ENCODE results near the gene MRM2. TPM values are rescaled to one million over a fixed set of nuclear protein-coding genes. Genes with fewer than 3 reads are reported as not detected.
A peak's percentile ranks its signal among the peaks of the same experiment; 100 is the strongest.

MRM2 gene
- total and polyA plus RNA-seq, 10 of the 15 experiments (the other 5 are each of a cell fraction or from before 2014, with no cell fraction given): 43.2 to 128 (median 71.4) TPM

- no peak overlapping the region for H3K27ac ChIP-seq (ENCODE audit: control insufficient read depth, insufficient read depth)
- no peak overlapping the region; the same call in 1 of the 2 replicates for H3K9ac ChIP-seq (ENCODE audit: control insufficient read depth, insufficient read depth, low read length)
- in situ Hi-C loops (cut with MboI) (no loop called here), intact Hi-C loops (cut with micrococcal nuclease; ENCODE audit: unreplicated experiment) (loop anchor here (10.0 kb wide), 1 partner anchor 388 kb away; no protein-coding TSS in a partner anchor)
- DNase-seq (ENCODE audit: low read depth, low spot score): no peak
- no peak overlapping the region for H3K4me3 ChIP-seq
- ATAC-seq: no peak
- H3K27me3 ChIP-seq (replicated peaks in 1 of 2; ENCODE audit: control insufficient read depth in 2 of 2, insufficient read depth in 2 of 2, low read length in 1 of 2): no peaks in the 10 kb centered on the region
- RAD21 ChIA-PET (ENCODE audit: unreplicated experiment): interaction anchor here (0.6 to 1.3 kb wide), 5 partner anchors 8 to 146 kb away, joined by 3 to 4 read pairs (median 4); no protein-coding TSS in a partner anchor
- peaks cover 10 to 28% of the 10 kb centered on the region in 2 experiments for H3K36me3 ChIP-seq (ENCODE audit: control insufficient read depth in 2 of 2, insufficient read depth in 2 of 2, low read length in 1 of 2)
- WGBS (ENCODE audit: insufficient coverage, insufficient replicate concordance, low lambda C conversion rate, missing lambda C conversion rate): 83% methylated on average over 20 of the region's 20 CpGs
- no peak overlapping the region for H2AFZ ChIP-seq (ENCODE audit: control insufficient read depth, low read depth, low read length)
- no TSS peak for BruUV-seq (replicated peaks)
- POLR2A ChIA-PET: interaction anchor here (0.6 kb wide), 2 partner anchors 133 to 858 kb away, joined by 4 to 5 read pairs; no protein-coding TSS in a partner anchor
- no peaks in the 10 kb centered on the region for H3K9me3 ChIP-seq (replicated peaks; ENCODE audit: control insufficient read depth, insufficient read depth, low read length)
- peaks cover 9% of the 10 kb centered on the region for H3K4me1 ChIP-seq (ENCODE audit: control insufficient read depth, insufficient read depth, low read length)
- H3K79me2 ChIP-seq (ENCODE audit: control insufficient read depth, insufficient read depth, low read length): no peaks in the 10 kb centered on the region
- H3K4me2 ChIP-seq (ENCODE audit: control insufficient read depth, insufficient read depth): peak overlapping the region; percentile 30; the same call in 1 of the 2 replicates
- TF ChIP-seq, protein P1, sequence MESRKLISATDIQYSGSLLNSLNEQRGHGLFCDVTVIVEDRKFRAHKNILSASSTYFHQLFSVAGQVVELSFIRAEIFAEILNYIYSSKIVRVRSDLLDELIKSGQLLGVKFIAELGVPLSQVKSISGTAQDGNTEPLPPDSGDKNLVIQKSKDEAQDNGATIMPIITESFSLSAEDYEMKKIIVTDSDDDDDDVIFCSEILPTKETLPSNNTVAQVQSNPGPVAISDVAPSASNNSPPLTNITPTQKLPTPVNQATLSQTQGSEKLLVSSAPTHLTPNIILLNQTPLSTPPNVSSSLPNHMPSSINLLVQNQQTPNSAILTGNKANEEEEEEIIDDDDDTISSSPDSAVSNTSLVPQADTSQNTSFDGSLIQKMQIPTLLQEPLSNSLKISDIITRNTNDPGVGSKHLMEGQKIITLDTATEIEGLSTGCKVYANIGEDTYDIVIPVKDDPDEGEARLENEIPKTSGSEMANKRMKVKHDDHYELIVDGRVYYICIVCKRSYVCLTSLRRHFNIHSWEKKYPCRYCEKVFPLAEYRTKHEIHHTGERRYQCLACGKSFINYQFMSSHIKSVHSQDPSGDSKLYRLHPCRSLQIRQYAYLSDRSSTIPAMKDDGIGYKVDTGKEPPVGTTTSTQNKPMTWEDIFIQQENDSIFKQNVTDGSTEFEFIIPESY (IDR thresholded peaks at IDR 0.05): no peak
- FAIRE-seq: no peak
- SMC1A ChIA-PET (ENCODE audit: uncharacterized antibody, unreplicated experiment): interaction anchor here (0.9 to 1.9 kb wide), 3 partner anchors 13 to 103 kb away, joined by 3 to 4 read pairs (median 3); no protein-coding TSS in a partner anchor
- H4K20me1 ChIP-seq (ENCODE audit: control insufficient read depth, insufficient read depth): no peaks in the 10 kb centered on the region
- CTCF ChIA-PET: interaction anchor here (1.3 to 1.8 kb wide), 3 partner anchors 8 to 145 kb away, joined by 4 to 11 read pairs (median 6); no protein-coding TSS in a partner anchor
Observed at GRCh38 chr7:2202901-2203765, 38.9 kb downstream of the MRM2 start.

DNA sequence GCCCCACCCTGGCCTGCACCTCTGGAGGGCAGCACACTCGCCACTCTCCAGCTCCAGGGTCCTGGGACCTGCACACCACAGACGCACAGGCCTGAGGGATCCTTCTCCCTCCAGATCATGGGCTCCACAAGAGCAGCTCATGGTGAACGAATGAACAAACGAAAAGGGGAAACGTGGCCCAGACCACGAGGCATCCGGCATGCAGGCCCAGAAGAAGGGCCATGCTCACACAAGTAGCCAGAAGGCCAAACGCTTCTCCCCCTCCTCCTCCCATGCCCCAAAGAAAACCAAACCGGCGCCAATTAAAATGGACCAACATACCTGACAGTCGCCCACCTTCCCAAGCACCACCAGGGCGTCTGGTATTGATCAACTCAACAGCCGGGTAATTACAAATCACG is 39.6 kb downstream of the MRM2 start:
- Histone ChIP-seq H3K9me3 (replicated peaks; ENCODE audit: control insufficient read depth, insufficient read depth, low read length) (no peaks in the 10 kb centered on the region), H3K4me2 (ENCODE audit: control insufficient read depth, insufficient read depth) (no peak overlapping the region), H3K27ac (ENCODE audit: control insufficient read depth, insufficient read depth) (no peak overlapping the region), H3K9ac (ENCODE audit: control insufficient read depth, insufficient read depth, low read length) (no peak overlapping the region), H2AFZ (ENCODE audit: control insufficient read depth, low read depth, low read length) (no peak overlapping the region), H4K20me1 (ENCODE audit: control insufficient read depth, insufficient read depth) (no peaks in the 10 kb centered on the region), H3K4me3 (no peak overlapping the region), H3K27me3 (replicated peaks in 1 of 2; ENCODE audit: control insufficient read depth in 2 of 2, insufficient read depth in 2 of 2, low read length in 1 of 2) (no peaks in the 10 kb centered on the region), H3K79me2 (ENCODE audit: control insufficient read depth, insufficient read depth, low read length) (no peaks in the 10 kb centered on the region), H3K36me3 (ENCODE audit: control insufficient read depth in 2 of 2, insufficient read depth in 2 of 2, low read length in 1 of 2) (peaks cover 9 to 27% of the 10 kb centered on the region in 2 experiments), H3K4me1 (ENCODE audit: control insufficient read depth, insufficient read depth, low read length) (peaks cover 9% of the 10 kb centered on the region)
- no peak for ATAC-seq
- TF ChIP-seq CREB1 (IDR thresholded peaks at IDR 0.05; ENCODE audit: low read depth) (no peak), SMAD5 (IDR thresholded peaks at IDR 0.05; ENCODE audit: low read depth) (no peak), MXI1 (IDR thresholded peaks at IDR 0.05; ENCODE audit: low read depth, low read length) (no peak), IRF5 (IDR thresholded peaks at IDR 0.05; ENCODE audit: borderline replicate concordance) (no peak), CHD2 (IDR thresholded peaks at IDR 0.05; ENCODE audit: borderline replicate concordance, low read depth, low read length) (no peak), SMAD1 (IDR thresholded peaks at IDR 0.05; ENCODE audit: low read depth, partially characterized antibody) (no peak), BCL11A (IDR thresholded peaks at IDR 0.05; ENCODE audit: low read depth, low read length) (no peak)
- ChIA-PET SMC1A (ENCODE audit: uncharacterized antibody, unreplicated experiment) (no interaction called here), POLR2A (no interaction called here), CTCF (interaction anchor here (1.4 kb wide), 1 partner anchor 103 kb away, joined by 4 read pairs; no protein-coding TSS in a partner anchor), RAD21 (ENCODE audit: unreplicated experiment) (interaction anchor here (0.6 to 1.5 kb wide), 3 partner anchors 34 to 147 kb away, joined by 3 to 4 read pairs (median 4); no protein-coding TSS in a partner anchor)
- intact Hi-C loops (cut with micrococcal nuclease; ENCODE audit: unreplicated experiment) (loop anchor here (10.0 kb wide), 1 partner anchor 388 kb away; no protein-coding TSS in a partner anchor), in situ Hi-C loops (cut with MboI) (no loop called here)
- WGBS (ENCODE audit: insufficient coverage, insufficient replicate concordance, low lambda C conversion rate, missing lambda C conversion rate): 97% methylated on average over 11 of the region's 14 CpGs
- FAIRE-seq: no peak
- no peak for DNase-seq (ENCODE audit: low read depth, low spot score)
- no TSS peak for BruUV-seq (replicated peaks)
